Measurements from ENCODE around the gene CXCL17. TPM values are rescaled to one million over a fixed set of nuclear protein-coding genes. Genes with fewer than 3 reads are reported as not detected.

The CXCL17 gene
- total and polyA plus RNA-seq, 10 donors = 0.11 to 0.19 (median 0.12) TPM; not detected in 7

GRCh38 chr19:42419309-42419708 lies 23.4 kb downstream of the CXCL17 start:
- Histone ChIP-seq H3K27me3 (replicated peaks in 1 of 7) (peaks cover 0 to 4% (median 0%) of the 10 kb centered on the region in 7 donors), H3K4me3 (no peak overlapping the region), H3K9me3 (no peaks in the 10 kb centered on the region), H3K27ac (peak overlapping the region in 5 of 8 donors; percentile 2 to 90 (median 32)), H3K4me1 (peaks cover 23 to 56% (median 45%) of the 10 kb centered on the region in 6 donors), H3K36me3 (peaks cover 0 to 46% (median 6%) of the 10 kb centered on the region in 6 donors)
- DNase-seq = peak; percentile 78
- TF ChIP-seq POLR2AphosphoS5 (IDR thresholded peaks at IDR 0.05) (peak in 2 of 3 donors; percentile 25 to 56), CTCF (IDR thresholded peaks at IDR 0.05 in 8 of 11, conservative IDR thresholded peaks at IDR 0.05 in 3 of 11) (no peak)
- intact Hi-C loops (cut with DNase I; ENCODE audit: low total_unique reads) = no loop called here
- WGBS, 5 donors = 60 to 78% (median 67%) methylated on average over 6 of the region's 6 CpGs

GRCh38 chr19:42412661-42413076 lies 30.1 kb downstream of the CXCL17 start:
- no peak for TF ChIP-seq POLR2AphosphoS5 (IDR thresholded peaks at IDR 0.05)
- no peak for TF ChIP-seq CTCF (IDR thresholded peaks at IDR 0.05 in 8 of 11, conservative IDR thresholded peaks at IDR 0.05 in 3 of 11)
- TF ChIP-seq POLR2A (IDR thresholded peaks at IDR 0.05) = no peak
- WGBS, 5 donors = 83 to 93% (median 89%) methylated on average over 4 of the region's 4 CpGs

GRCh38 chr19:42412227-42412626 lies 30.5 kb downstream of the CXCL17 start:
- no peak for DNase-seq
- no peaks in the 10 kb centered on the region for H3K9me3 ChIP-seq
- intact Hi-C loops (cut with DNase I; ENCODE audit: low total_unique reads) = no loop called here
- H3K4me3 ChIP-seq = no peak overlapping the region
- H3K27me3 ChIP-seq (replicated peaks in 1 of 7) = no peaks in the 10 kb centered on the region
- TF ChIP-seq POLR2AphosphoS5 (IDR thresholded peaks at IDR 0.05) (peak in 1 of 3 donors; percentile 15), CTCF (IDR thresholded peaks at IDR 0.05 in 8 of 11, conservative IDR thresholded peaks at IDR 0.05 in 3 of 11) (no peak)
- H3K36me3 ChIP-seq = peaks cover 0 to 98% (median 30%) of the 10 kb centered on the region in 6 donors
- WGBS, 5 donors = 68 to 84% (median 80%) methylated on average over 4 to 7 of the region's 7 CpGs
- H3K4me1 ChIP-seq = peaks cover 0 to 32% (median 15%) of the 10 kb centered on the region in 6 donors
- no peak overlapping the region for H3K27ac ChIP-seq

More at GRCh38 chr19:42412661-42413076, 30.1 kb downstream of the CXCL17 start:
- Histone ChIP-seq H3K27ac (no peak overlapping the region), H3K9me3 (no peaks in the 10 kb centered on the region), H3K4me1 (peaks cover 0 to 32% (median 15%) of the 10 kb centered on the region in 6 donors), H3K4me3 (no peak overlapping the region), H3K27me3 (replicated peaks in 1 of 7) (no peaks in the 10 kb centered on the region), H3K36me3 (peaks cover 0 to 98% (median 25%) of the 10 kb centered on the region in 6 donors)
- intact Hi-C loops (cut with DNase I; ENCODE audit: low total_unique reads) = no loop called here
- DNase-seq = peak; percentile 51

- no peak overlapping the region for H3K4me3 ChIP-seq
- WGBS, 5 donors = 76 to 95% (median 81%) methylated on average over 8 of the region's 8 CpGs
- DNase-seq = no peak
- H3K27me3 ChIP-seq (replicated peaks in 1 of 7) = no peaks in the 10 kb centered on the region
- H3K36me3 ChIP-seq = peaks cover 0 to 98% (median 34%) of the 10 kb centered on the region in 6 donors
- no peaks in the 10 kb centered on the region for H3K9me3 ChIP-seq
- peaks cover 0 to 32% (median 15%) of the 10 kb centered on the region in 6 donors for H3K4me1 ChIP-seq
- H3K27ac ChIP-seq = no peak overlapping the region
- intact Hi-C loops (cut with DNase I; ENCODE audit: low total_unique reads) = no loop called here
- TF ChIP-seq POLR2AphosphoS5 (IDR thresholded peaks at IDR 0.05) (peak in 1 of 3 donors; percentile 19), CTCF (IDR thresholded peaks at IDR 0.05 in 8 of 11, conservative IDR thresholded peaks at IDR 0.05 in 3 of 11) (no peak), POLR2A (IDR thresholded peaks at IDR 0.05) (no peak)
Observed at GRCh38 chr19:42411581-42412178, 31.1 kb downstream of the CXCL17 start.
